ENCODE results near the gene CGNL1. TPM values are rescaled to one million over a fixed set of nuclear protein-coding genes. Genes with fewer than 3 reads are reported as not detected.

CGNL1 gene
- total RNA-seq, 1 donor from 2014 or later, result 2.8 TPM

DNA sequence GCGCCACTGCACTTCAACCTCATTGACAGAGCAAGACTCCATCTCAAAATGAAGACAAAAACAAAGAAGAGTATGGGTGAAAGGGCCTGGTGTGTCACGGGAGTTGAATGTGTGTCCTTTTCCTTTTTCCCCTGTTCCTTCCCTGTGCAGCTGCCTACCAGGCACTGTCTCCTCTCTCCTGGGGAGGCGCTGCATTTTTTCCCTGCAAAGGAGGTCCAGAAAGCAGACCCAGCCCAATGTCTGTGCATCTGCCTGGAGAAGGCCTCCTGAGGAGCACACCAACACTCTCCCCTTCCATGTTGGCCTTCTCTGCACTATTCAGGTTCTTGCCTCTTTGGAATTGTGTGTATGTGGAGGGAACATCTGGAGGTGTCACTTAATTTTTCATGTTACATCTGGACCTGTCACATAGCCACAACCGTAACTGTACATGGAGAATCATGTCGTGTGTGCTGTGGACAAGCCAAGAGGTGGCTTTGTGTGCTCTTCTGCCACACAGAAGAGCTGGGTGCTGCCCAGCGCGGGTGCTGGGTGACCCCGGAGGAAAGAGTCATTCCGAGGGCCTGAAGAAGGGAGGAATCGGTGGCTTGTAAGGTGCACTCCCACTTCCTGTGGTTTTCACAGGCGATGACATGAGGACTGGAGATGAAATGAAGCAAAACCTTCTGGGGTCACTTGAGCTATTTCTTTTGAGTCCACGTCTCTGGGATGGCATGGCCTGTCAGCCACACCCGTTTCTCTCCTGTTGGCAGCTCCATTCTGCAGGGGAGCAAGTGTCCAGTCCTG is 46.5 kb upstream of the CGNL1 start:
- no peak for DNase-seq (ENCODE audit: low read depth)
- Histone ChIP-seq H3K4me3 (ENCODE audit: low read depth, low read length) (no peak overlapping the region), H3K36me3 (ENCODE audit: control insufficient read depth, insufficient read depth, low read length) (no peaks in the 10 kb centered on the region), H3K27me3 (ENCODE audit: control insufficient read depth, insufficient read depth, low read length) (no peaks in the 10 kb centered on the region)
- no peak for TF ChIP-seq CTCF (IDR thresholded peaks at IDR 0.05; ENCODE audit: insufficient read depth, low read length, poor library complexity, severe bottlenecking)

DNA sequence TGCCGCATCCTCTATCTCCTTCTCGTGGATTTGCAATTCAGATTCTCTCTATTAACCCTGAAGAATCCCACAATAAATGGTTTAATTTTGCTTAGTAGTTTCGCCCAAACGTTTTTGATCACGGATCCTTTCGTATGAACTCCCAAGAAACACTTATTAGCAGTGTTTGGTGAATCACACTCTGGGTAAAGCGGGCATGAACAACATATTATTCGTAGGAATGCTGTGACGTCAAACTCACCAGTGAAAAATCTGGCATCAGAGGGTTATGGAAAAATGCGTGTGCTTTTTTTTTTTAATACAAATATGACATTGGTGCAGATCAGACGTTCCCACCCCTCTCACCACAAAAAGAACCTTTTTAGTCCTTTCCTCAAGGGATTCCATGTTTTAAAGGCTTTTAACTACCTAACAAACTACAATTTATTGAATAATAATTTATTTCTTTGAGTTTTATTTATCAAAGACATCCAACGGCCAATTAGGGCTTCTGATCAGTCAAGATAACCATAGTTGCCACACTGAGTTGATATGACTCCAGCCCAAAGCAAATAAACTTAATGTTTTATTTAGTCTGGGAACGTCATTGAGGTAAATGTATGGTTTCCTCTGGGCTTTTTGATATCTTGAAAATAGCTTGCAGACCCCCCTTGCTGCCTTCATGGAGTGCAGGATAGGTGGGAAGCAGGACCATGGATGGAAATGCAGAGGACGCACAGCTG is 45.5 kb upstream of the CGNL1 start:
- no peaks in the 10 kb centered on the region for H3K27me3 ChIP-seq (ENCODE audit: control insufficient read depth, insufficient read depth, low read length)
- no peak overlapping the region for H3K4me3 ChIP-seq (ENCODE audit: low read depth, low read length)
- no peak for DNase-seq (ENCODE audit: low read depth)
- no peaks in the 10 kb centered on the region for H3K36me3 ChIP-seq (ENCODE audit: control insufficient read depth, insufficient read depth, low read length)
- TF ChIP-seq CTCF (IDR thresholded peaks at IDR 0.05; ENCODE audit: insufficient read depth, low read length, poor library complexity, severe bottlenecking), result no peak

- Histone ChIP-seq H3K36me3 (ENCODE audit: control insufficient read depth, insufficient read depth, low read length) (no peaks in the 10 kb centered on the region), H3K4me3 (ENCODE audit: low read depth, low read length) (no peak overlapping the region), H3K27me3 (ENCODE audit: control insufficient read depth, insufficient read depth, low read length) (no peaks in the 10 kb centered on the region)
- no peak for TF ChIP-seq CTCF (IDR thresholded peaks at IDR 0.05; ENCODE audit: insufficient read depth, low read length, poor library complexity, severe bottlenecking)
- DNase-seq (ENCODE audit: low read depth), result no peak
These were observed 44.0 kb upstream of the CGNL1 start for GRCh38 chr15:57332326-57332725.

- no peak overlapping the region for H3K4me3 ChIP-seq (ENCODE audit: low read depth, low read length)
- no peaks in the 10 kb centered on the region for H3K27me3 ChIP-seq (ENCODE audit: control insufficient read depth, insufficient read depth, low read length)
- no peaks in the 10 kb centered on the region for H3K36me3 ChIP-seq (ENCODE audit: control insufficient read depth, insufficient read depth, low read length)
- no peak for TF ChIP-seq CTCF (IDR thresholded peaks at IDR 0.05; ENCODE audit: insufficient read depth, low read length, poor library complexity, severe bottlenecking)
- DNase-seq (ENCODE audit: low read depth), result peak; percentile 28
These were observed 42.8 kb upstream of the CGNL1 start for GRCh38 chr15:57333487-57333886.

DNA sequence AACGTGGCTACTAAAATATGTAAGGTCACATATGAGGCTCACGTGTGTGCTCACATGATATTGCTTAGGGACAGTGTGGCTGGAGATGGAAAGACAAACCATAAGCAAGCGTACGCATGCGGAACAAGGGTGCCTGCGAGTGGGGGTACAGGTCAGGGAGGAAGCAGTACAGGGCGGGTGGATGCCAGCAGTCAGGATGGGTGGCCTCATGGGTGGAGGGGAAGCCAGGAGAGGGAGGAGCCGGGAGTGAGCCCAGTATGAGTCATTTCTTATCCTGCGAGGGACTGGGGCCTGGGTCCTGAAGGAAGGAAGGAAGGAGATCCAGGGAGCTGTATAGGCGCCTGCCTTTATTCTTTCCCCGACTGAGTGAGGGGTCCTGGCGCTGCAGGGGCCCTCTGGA is 42.0 kb upstream of the CGNL1 start:
- no peaks in the 10 kb centered on the region for H3K27me3 ChIP-seq (ENCODE audit: control insufficient read depth, insufficient read depth, low read length)
- no peaks in the 10 kb centered on the region for H3K36me3 ChIP-seq (ENCODE audit: control insufficient read depth, insufficient read depth, low read length)
- no peak for TF ChIP-seq CTCF (IDR thresholded peaks at IDR 0.05; ENCODE audit: insufficient read depth, low read length, poor library complexity, severe bottlenecking)
- no peak overlapping the region for H3K4me3 ChIP-seq (ENCODE audit: low read depth, low read length)
- DNase-seq (ENCODE audit: low read depth), result no peak

All from kidney epithelial cell (primary cell).